HepG2 (cell line): ENCODE data around the gene FUT1. TPM values are rescaled to one million over a fixed set of nuclear protein-coding genes. Genes with fewer than 3 reads are reported as not detected.

Source experiments
- ATAC-seq: fragments of 200-7000 bp; cut with Tn5 transposase; 3 replicates; pipeline ENCODE4 v1.9.1; 2020; ENCODE audit warnings: mild to moderate bottlenecking, moderate library complexity
- BruUV-seq: library from RNA; stranded (reverse); fragments of 400-500 nt; replicated peaks from 2 replicates; lab custom pipeline; 2021; lab: Mats Ljungman, UMichigan
- CTCF ChIA-PET: fragments of 300-600 bp; formaldehyde crosslinking; extraction: SDS; loops from one replicate; lab custom pipeline; 2021; ENCODE audit warnings: low total read pairs, inconsistent platforms, low intra/inter-chr PET ratio; lab: Yijun Ruan, JAX
- POLR2A ChIA-PET: fragments of 350-600 bp; sonication (Branson Sonifier 250); formaldehyde crosslinking; loops from one replicate; lab custom pipeline; 2020; ENCODE audit warnings: antibody characterized with exemption, inconsistent platforms; lab: Yijun Ruan, JAX
- DNase-seq: peaks from one replicate; pipeline ENCODE4 v3.0.0-alpha.2; 2015; ENCODE audit warnings: low spot score
- FAIRE-seq: peaks from 3 replicates; lab custom pipeline; 2011; peaks lifted over from hg19 to GRCh38; lab: Jason Lieb, UNC
- H2AFZ ChIP-seq: one replicate; pipeline ENCODE4 v1.6.1; 2011; ENCODE audit warnings: low read length, inconsistent platforms
- H3K27ac ChIP-seq: fragments of 300-600 bp; 3 replicates; pipeline ENCODE4 v1.8.0; 2011; ENCODE audit warnings: mixed run types, mild to moderate bottlenecking, mixed read lengths, low read length, inconsistent platforms; ENCODE audit not compliant: insufficient read depth; ENCODE audit errors: extremely low read length
- H3K27me3 ChIP-seq, 2 experiments: fragments of 200-600 bp in 1 of 2; 2 replicates in 1 of 2; 3 replicates in 1 of 2; pipeline versions ENCODE4 v1.6.0 to v1.8.0; 2011; ENCODE audit warnings: low read length in 2 of 2, mild to moderate bottlenecking in 2 of 2, moderate library complexity in 2 of 2, inconsistent platforms in 1 of 2; ENCODE audit not compliant: insufficient read depth in 2 of 2, control insufficient read depth in 1 of 2
- H3K36me3 ChIP-seq, 2 experiments: fragments of 200-600 bp in 1 of 2; replicated peaks in 1 of 2; 2 replicates in 1 of 2; 3 replicates in 1 of 2; pipeline versions ENCODE4 v1.5.1 to v1.8.0; 2011; ENCODE audit warnings: low read length in 2 of 2, inconsistent platforms in 1 of 2; ENCODE audit not compliant: insufficient read depth in 2 of 2, control insufficient read depth in 1 of 2
- H3K4me1 ChIP-seq: 2 replicates; pipeline ENCODE4 v1.5.1; 2012; ENCODE audit warnings: low read length, inconsistent platforms; ENCODE audit not compliant: insufficient read depth
- H3K4me2 ChIP-seq: 2 replicates; pipeline ENCODE4 v1.6.0; 2011; ENCODE audit warnings: low read depth, low read length, inconsistent platforms
- H3K4me3 ChIP-seq, 3 experiments: fragments of 200-600 bp in 1 of 3; sonication (generic), shearing (Covaris generic) in 1 of 3; replicated peaks in 1 of 3; 2 replicates each; pipeline ENCODE4 v1.5.1; 2011 to 2016; ENCODE audit warnings: low read length in 3 of 3, inconsistent platforms in 2 of 3, low read depth in 2 of 3, mild to moderate bottlenecking in 2 of 3, control low read depth in 1 of 3, mixed read lengths in 1 of 3; ENCODE audit not compliant: insufficient read depth in 1 of 3
- H3K79me2 ChIP-seq: one replicate; pipeline ENCODE4 v1.6.1; 2011; ENCODE audit warnings: low read length, inconsistent platforms; ENCODE audit not compliant: insufficient read depth
- H3K9ac ChIP-seq: 2 replicates; pipeline ENCODE4 v1.6.0; 2011; ENCODE audit warnings: mild to moderate bottlenecking, low read depth, low read length, inconsistent platforms; ENCODE audit not compliant: insufficient read depth
- H3K9me3 ChIP-seq: 2 replicates; pipeline ENCODE4 v1.5.1; 2012; ENCODE audit warnings: mild to moderate bottlenecking, low read length
- H4K20me1 ChIP-seq: 2 replicates; pipeline ENCODE4 v1.6.0; 2011; ENCODE audit warnings: inconsistent platforms, mild to moderate bottlenecking, low read length, moderate library complexity; ENCODE audit not compliant: insufficient read depth
- EEA1 ChIP-seq: sonication (generic); formaldehyde crosslinking; IDR thresholded peaks from 2 replicates; pipeline ENCODE4 v1.5.1; 2020; ENCODE audit warnings: mild to moderate bottlenecking, missing genetic modification reagents, borderline replicate concordance
- EP300 ChIP-seq, 3 experiments: sonication (generic) in 1 of 3; formaldehyde crosslinking in 1 of 3; IDR thresholded peaks; 2 replicates each; pipeline versions ENCODE4 v1.5.1 to v1.6.1; 2011 to 2020; ENCODE audit warnings: low read depth in 2 of 3, low read length in 2 of 3, borderline replicate concordance in 1 of 3, improper control_type of control experiment in 1 of 3, mild to moderate bottlenecking in 1 of 3, missing genetic modification reagents in 1 of 3, moderate library complexity in 1 of 3
- FOXA3 ChIP-seq: IDR thresholded peaks from 2 replicates; pipeline ENCODE4 v1.6.1; 2016; ENCODE audit warnings: missing genetic modification reagents, missing compliant biosample characterization
- GATAD2A ChIP-seq: IDR thresholded peaks from 2 replicates; pipeline ENCODE4 v1.6.1; 2016
- SP140L ChIP-seq: sonication (generic); formaldehyde crosslinking; IDR thresholded peaks from 2 replicates; pipeline ENCODE4 v1.4.0; 2020; ENCODE audit warnings: missing genetic modification reagents, borderline replicate concordance
- TEAD3 ChIP-seq: optimal IDR thresholded peaks from 2 replicates; pipeline ENCODE3; 2016; ENCODE audit warnings: borderline replicate concordance
- ZNF234 ChIP-seq: sonication (generic); formaldehyde crosslinking; conservative IDR thresholded peaks from 2 replicates; pipeline ENCODE4 v1.5.1; 2020; ENCODE audit warnings: mild to moderate bottlenecking, missing genetic modification reagents
- WGBS: methylation state at CpG from one replicate; pipeline ENCODE4 v1.1.6; 2017; ENCODE audit warnings: low lambda C conversion rate; 5-methylcytosine and 5-hydroxymethylcytosine counted together
- in situ Hi-C: cut with HindIII; loops from 2 replicates; pipeline ENCODE4 v1.10.0; 2017; ENCODE audit warnings: low pct_unique_long_range_greater_than_20kb; ENCODE audit not compliant: extremely low pct_ligation_motif_present
- intact Hi-C: fragments of 100-400 bp; cut with micrococcal nuclease; formaldehyde crosslinking; loops from one replicate; pipeline ENCODE4 v1.10.0; 2022; ENCODE audit not compliant: unreplicated experiment
- polyA plus RNA-seq, 8 experiments: library from polyadenylated mRNA; depleted of rRNA in 3 of 8; stranded (reverse) in 7 of 8; unstranded in 1 of 8; fragments of >200 nt; fragmentation: Illumina TruSeq in 4 of 8; extraction: Trizol in 4 of 8; gene quantifications; 2 replicates each; pipeline versions ENCODE4 v1.2.1 to v1.2.3, GENCODE V29; 2011 to 2016; ENCODE audit warnings: low read depth in 4 of 8, missing spikeins in 1 of 8, mixed read lengths in 1 of 8; ENCODE audit not compliant: insufficient read depth in 1 of 8
- total RNA-seq, 5 experiments: library from RNA; depleted of rRNA; stranded (reverse); fragments of >200 nt; fragmentation: Illumina TruSeq; extraction: Trizol; gene quantifications; 2 replicates each; pipeline ENCODE4 v1.2.3, GENCODE V29; 2016; ENCODE audit warnings: low read depth in 1 of 5
- TF ChIP-seq, protein P1 (sequence below): sonication (generic); formaldehyde crosslinking; IDR thresholded peaks from 2 replicates; pipeline ENCODE4 v1.5.1; 2020; ENCODE audit warnings: missing genetic modification reagents, mild to moderate bottlenecking, borderline replicate concordance
- TF ChIP-seq, protein P2 (sequence below): sonication (generic); formaldehyde crosslinking; IDR thresholded peaks from 2 replicates; pipeline ENCODE4 v1.5.0; 2020; ENCODE audit warnings: mild to moderate bottlenecking, low read depth, missing genetic modification reagents, borderline replicate concordance

The FUT1 gene
- total and polyA plus RNA-seq, 2 of the 13 experiments (the other 11 are each of a cell fraction or from before 2014, with no cell fraction given) = 0.07 to 1.1 TPM

DNA sequence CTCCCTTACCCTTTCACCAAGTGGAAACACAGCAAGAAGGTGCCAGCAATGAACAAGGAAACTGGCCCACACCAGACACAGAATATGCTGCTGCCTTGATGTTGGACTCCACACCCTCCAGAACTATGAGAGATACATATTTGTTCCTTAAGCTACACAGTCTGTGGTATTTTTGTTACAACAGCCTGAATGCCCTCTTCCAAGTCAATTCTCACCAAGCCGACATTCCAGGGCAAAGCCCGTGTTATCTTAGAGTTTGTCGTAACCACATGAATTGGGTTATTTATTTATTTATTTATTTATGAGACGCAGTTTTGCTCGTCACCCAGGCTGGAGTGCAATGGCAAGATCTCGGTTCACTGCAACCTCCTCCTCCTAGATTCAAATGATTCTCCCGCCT lies 17.8 kb upstream of the FUT1 start:
- no peaks in the 10 kb centered on the region for H4K20me1 ChIP-seq
- in situ Hi-C loops = no loop called here
- CTCF ChIA-PET = no interaction called here
- no peak overlapping the region for H3K9ac ChIP-seq
- H2AFZ ChIP-seq = no peak overlapping the region
- H3K4me1 ChIP-seq = peaks cover 63% of the 10 kb centered on the region
- no peaks in the 10 kb centered on the region for H3K36me3 ChIP-seq
- no peaks in the 10 kb centered on the region for H3K79me2 ChIP-seq
- no peaks in the 10 kb centered on the region for H3K27me3 ChIP-seq
- ATAC-seq = no peak
- intact Hi-C loops = no loop called here
- H3K9me3 ChIP-seq = no peaks in the 10 kb centered on the region
- DNase-seq = no peak
- H3K4me3 ChIP-seq = no peak overlapping the region; a peak in 1 of 6 replicates
- POLR2A ChIA-PET = interaction anchor here (2.2 to 3.1 kb wide), 5 partner anchors 11 to 55 kb away, joined by 6 to 30 read pairs (median 14); no protein-coding TSS in a partner anchor
- H3K4me2 ChIP-seq = peak overlapping the region; percentile 23; the same call in 1 of the 2 replicates
- WGBS = 39% methylated on average over 7 of the region's 7 CpGs
- no peak for TF ChIP-seq EEA1
- TF ChIP-seq SP140L (CRISPR knock-in tag) = no peak
- no peak for FAIRE-seq
- no peak overlapping the region for H3K27ac ChIP-seq
- no TSS peak for BruUV-seq

GRCh38 chr19:48768994-48769713 lies 16.7 kb upstream of the FUT1 start:
- Histone ChIP-seq H3K27ac (no peak overlapping the region), H4K20me1 (no peaks in the 10 kb centered on the region), H3K9ac (no peak overlapping the region), H3K4me1 (peaks cover 59% of the 10 kb centered on the region), H3K36me3 (no peaks in the 10 kb centered on the region), H3K9me3 (no peaks in the 10 kb centered on the region), H3K27me3 (no peaks in the 10 kb centered on the region), H3K4me3 (peak overlapping the region in 1 of 3 experiments; percentile 18; a peak in 1 of 6 replicates), H2AFZ (no peak overlapping the region), H3K79me2 (no peaks in the 10 kb centered on the region), H3K4me2 (peak overlapping the region; percentile 51)
- no TSS peak for BruUV-seq
- peak; percentile 65 for FAIRE-seq
- no peak; the same call in 2 of the 3 replicates for ATAC-seq
- DNase-seq = peak; percentile 72
- in situ Hi-C loops (no loop called here), intact Hi-C loops (no loop called here)
- WGBS = 14% methylated on average over 11 of the region's 11 CpGs
- ChIA-PET POLR2A (interaction anchor here (0.8 to 3.1 kb wide), 9 partner anchors 10 to 150 kb away, joined by 3 to 30 read pairs (median 6); partner anchors contain the start of gene RPL18), CTCF (no interaction called here)
- TF ChIP-seq GATAD2A (CRISPR knock-in tag) (peak; percentile 74), EP300 (IDR thresholded peaks at IDR 0.05; ENCODE audit: low read depth in 2 of 2, low read length in 2 of 2) (peak in 1 of 2 experiments; percentile 60; a peak in 2 of 4 replicates), EP300 (CRISPR knock-in tag; IDR thresholded peaks at IDR 0.05; ENCODE audit: borderline replicate concordance) (no peak), FOXA3 (CRISPR knock-in tag) (0 out of 2 replicates have a peak, but pooled peaks have one; percentile 26), TEAD3 (CRISPR knock-in tag) (no peak), ZNF234 (no peak)
- TF ChIP-seq, protein P1, sequence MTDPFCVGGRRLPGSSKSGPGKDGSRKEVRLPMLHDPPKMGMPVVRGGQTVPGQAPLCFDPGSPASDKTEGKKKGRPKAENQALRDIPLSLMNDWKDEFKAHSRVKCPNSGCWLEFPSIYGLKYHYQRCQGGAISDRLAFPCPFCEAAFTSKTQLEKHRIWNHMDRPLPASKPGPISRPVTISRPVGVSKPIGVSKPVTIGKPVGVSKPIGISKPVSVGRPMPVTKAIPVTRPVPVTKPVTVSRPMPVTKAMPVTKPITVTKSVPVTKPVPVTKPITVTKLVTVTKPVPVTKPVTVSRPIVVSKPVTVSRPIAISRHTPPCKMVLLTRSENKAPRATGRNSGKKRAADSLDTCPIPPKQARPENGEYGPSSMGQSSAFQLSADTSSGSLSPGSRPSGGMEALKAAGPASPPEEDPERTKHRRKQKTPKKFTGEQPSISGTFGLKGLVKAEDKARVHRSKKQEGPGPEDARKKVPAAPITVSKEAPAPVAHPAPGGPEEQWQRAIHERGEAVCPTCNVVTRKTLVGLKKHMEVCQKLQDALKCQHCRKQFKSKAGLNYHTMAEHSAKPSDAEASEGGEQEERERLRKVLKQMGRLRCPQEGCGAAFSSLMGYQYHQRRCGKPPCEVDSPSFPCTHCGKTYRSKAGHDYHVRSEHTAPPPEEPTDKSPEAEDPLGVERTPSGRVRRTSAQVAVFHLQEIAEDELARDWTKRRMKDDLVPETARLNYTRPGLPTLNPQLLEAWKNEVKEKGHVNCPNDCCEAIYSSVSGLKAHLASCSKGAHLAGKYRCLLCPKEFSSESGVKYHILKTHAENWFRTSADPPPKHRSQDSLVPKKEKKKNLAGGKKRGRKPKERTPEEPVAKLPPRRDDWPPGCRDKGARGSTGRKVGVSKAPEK (CRISPR knock-in tag) = no peak
- TF ChIP-seq, protein P2, sequence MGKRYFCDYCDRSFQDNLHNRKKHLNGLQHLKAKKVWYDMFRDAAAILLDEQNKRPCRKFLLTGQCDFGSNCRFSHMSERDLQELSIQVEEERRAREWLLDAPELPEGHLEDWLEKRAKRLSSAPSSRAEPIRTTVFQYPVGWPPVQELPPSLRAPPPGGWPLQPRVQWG (CRISPR knock-in tag) = no peak
